Colonic mucosa (tissue), 4 donors: ENCODE results near the gene IQCN. TPM values are rescaled to one million over a fixed set of nuclear protein-coding genes. Genes with fewer than 3 reads are reported as not detected.

Experiments used
- DNase-seq: peaks from one replicate; pipeline ENCODE4 v3.0.0-alpha.2; 2020
- H3K27ac ChIP-seq: fragments of 200-600 bp; one replicate; pipeline ENCODE4 v1.8.0; 2021
- H3K27me3 ChIP-seq: fragments of 200-600 bp; one replicate; pipeline ENCODE4 v1.8.0; 2021
- H3K36me3 ChIP-seq: fragments of 200-600 bp; one replicate; pipeline ENCODE4 v1.8.0; 2021
- H3K4me1 ChIP-seq: fragments of 200-600 bp; one replicate; pipeline ENCODE4 v1.8.0; 2021; ENCODE audit warnings: mild to moderate bottlenecking
- H3K4me3 ChIP-seq: fragments of 200-600 bp; one replicate; pipeline ENCODE4 v1.8.0; 2021
- H3K9ac ChIP-seq, 2 donors: one replicate each; pipeline ENCODE4 v1.7.0; 2013; ENCODE audit warnings: control low read depth in 2 of 2, low read depth in 2 of 2, low read length in 2 of 2
- H3K9me3 ChIP-seq: fragments of 200-600 bp; one replicate; pipeline ENCODE4 v1.8.0; 2021
- intact Hi-C: fragments of 100-400 bp; cut with DNase I; formaldehyde crosslinking; loops from one replicate; pipeline ENCODE4 v1.14.1; 2022
- total RNA-seq, 2 donors: library from RNA; stranded (reverse); fragmentation: NEBNext Ultra II Directional in 1 of 2; extraction: Animal tissue kit (Norgen Biotek cat#: 25700) in 1 of 2; gene quantifications; one replicate each; pipeline ENCODE4 v1.2.1, GENCODE V29; 2021
- TF ChIP-seq, protein P1 (sequence below): fragments of 200-600 bp; IDR thresholded peaks from one replicate; pipeline ENCODE4 v1.8.0; 2022; ENCODE audit warnings: antibody characterized with exemption, mild to moderate bottlenecking
- donor health status: healthy.
- donor health status: DM: no; HTN: no; CAD: no.
- donor health status: DM: no; HTN: no; CAD: no.

The IQCN gene
- total RNA-seq, 2 donors from 2014 or later, result 1.7 to 3.0 TPM

DNA sequence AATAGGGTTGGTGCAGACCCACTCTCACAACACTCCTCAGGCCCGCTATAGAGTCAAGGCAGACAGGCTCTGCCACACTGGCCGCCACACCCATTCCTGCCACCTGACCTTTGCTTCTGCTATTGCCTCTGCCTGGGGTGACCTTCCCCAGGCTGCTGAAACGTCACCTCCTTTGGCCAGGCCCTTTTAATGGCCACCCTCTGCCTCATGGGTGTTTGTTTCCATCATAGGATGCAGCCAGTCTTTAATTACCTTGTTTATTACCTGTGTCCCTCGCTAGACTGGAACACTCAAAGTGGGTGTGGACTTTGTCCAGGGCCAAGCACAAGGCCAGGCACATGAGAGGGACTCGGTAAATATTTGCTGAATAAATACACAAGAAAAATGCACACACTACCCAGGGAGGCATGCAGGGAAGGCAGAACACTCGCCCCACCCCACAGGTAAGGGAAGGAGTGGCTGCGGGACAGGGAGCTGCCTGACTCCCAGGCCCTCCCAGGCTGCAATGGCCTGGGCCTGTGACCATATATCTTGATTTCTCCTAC is 45.4 kb upstream of the IQCN start:
- no peaks in the 10 kb centered on the region for H3K27me3 ChIP-seq
- peak overlapping the region; percentile 19 to 98 for H3K9ac ChIP-seq
- no peaks in the 10 kb centered on the region for H3K36me3 ChIP-seq
- peak; percentile 92 for DNase-seq
- H3K9me3 ChIP-seq, result no peaks in the 10 kb centered on the region
- H3K4me1 ChIP-seq, result peaks cover 42% of the 10 kb centered on the region
- peak overlapping the region; percentile 89 for H3K27ac ChIP-seq
- no peak overlapping the region for H3K4me3 ChIP-seq
- TF ChIP-seq, protein P1, sequence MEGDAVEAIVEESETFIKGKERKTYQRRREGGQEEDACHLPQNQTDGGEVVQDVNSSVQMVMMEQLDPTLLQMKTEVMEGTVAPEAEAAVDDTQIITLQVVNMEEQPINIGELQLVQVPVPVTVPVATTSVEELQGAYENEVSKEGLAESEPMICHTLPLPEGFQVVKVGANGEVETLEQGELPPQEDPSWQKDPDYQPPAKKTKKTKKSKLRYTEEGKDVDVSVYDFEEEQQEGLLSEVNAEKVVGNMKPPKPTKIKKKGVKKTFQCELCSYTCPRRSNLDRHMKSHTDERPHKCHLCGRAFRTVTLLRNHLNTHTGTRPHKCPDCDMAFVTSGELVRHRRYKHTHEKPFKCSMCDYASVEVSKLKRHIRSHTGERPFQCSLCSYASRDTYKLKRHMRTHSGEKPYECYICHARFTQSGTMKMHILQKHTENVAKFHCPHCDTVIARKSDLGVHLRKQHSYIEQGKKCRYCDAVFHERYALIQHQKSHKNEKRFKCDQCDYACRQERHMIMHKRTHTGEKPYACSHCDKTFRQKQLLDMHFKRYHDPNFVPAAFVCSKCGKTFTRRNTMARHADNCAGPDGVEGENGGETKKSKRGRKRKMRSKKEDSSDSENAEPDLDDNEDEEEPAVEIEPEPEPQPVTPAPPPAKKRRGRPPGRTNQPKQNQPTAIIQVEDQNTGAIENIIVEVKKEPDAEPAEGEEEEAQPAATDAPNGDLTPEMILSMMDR, result no peak
- intact Hi-C loops, result loop anchor here (2.0 kb wide), 1 partner anchor 37 kb away; no protein-coding TSS in a partner anchor

DNA sequence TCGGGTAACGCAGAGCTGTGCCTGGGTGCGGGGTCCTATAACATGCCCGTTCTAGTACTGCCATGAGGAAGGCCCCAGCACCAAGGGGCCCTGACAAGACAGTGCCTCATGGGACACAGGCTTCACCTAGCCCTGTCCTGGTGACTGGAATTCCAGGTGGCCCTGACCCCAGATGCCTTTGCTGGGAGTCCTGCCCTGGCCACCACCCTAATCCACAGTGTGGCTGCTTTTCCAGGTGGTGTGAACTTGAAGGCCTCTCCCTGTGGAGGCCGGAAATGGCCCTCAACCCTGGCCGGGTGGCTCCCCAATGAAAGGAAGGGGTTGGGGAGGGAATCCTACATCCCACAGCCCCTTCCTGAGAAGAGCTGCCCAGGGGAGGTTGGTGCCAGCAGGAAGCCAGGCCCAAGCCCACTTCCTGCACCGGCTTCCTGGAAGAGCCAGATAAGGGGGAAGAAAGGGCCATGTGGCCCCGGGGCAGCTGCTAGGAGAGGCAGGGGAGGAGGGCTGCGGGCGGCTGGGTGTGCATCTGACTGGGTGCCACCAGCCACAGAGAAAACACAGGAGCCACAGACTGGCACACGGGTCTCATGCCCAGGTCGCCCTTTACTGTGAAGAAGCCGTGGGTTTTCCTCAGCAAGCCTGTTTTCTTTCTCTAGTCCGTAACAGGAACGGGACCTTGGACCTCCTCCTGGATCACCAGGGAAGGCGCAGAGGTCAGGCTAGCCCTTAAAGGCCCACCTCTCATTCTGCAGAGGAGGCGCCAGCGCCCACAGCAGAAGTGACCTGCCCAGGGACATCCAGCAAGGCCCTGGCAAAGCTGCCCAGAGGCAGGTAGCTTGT is 43.9 kb upstream of the IQCN start:
- H3K4me1 ChIP-seq, result peaks cover 35% of the 10 kb centered on the region
- peak overlapping the region; percentile 89 for H3K27ac ChIP-seq
- H3K36me3 ChIP-seq, result no peaks in the 10 kb centered on the region
- no peak for DNase-seq
- TF ChIP-seq, protein P1, result no peak
- H3K9me3 ChIP-seq, result no peaks in the 10 kb centered on the region
- H3K27me3 ChIP-seq, result no peaks in the 10 kb centered on the region
- intact Hi-C loops, result loop anchor here (2.0 kb wide), 1 partner anchor 35 kb away; no protein-coding TSS in a partner anchor
- H3K4me3 ChIP-seq, result no peak overlapping the region
- H3K9ac ChIP-seq, result peak overlapping the region; percentile 31 to 92

DNA sequence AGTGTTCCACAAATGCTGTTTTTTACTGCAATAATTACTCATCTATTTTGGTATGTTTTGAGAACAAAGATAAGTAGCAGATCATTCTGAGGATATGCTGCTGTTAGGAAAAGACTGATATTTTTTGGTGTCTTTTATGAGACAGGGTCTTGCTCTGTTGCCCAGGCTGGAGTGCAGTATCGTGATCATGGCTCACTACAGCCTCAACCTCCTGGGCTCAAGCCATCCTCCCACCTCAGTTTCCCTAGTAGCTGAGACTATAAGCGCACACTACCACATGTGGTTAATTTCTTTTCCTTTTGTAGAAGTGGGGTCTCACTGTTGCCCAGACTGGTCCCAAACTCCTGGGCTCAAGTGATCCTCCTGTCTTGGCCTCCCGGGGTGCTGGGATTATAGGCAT is 39.1 kb upstream of the IQCN start:
- Histone ChIP-seq H3K4me1 (peaks cover 16% of the 10 kb centered on the region), H3K9ac (no peak overlapping the region), H3K27me3 (no peaks in the 10 kb centered on the region), H3K4me3 (no peak overlapping the region), H3K27ac (no peak overlapping the region), H3K36me3 (no peaks in the 10 kb centered on the region), H3K9me3 (no peaks in the 10 kb centered on the region)
- intact Hi-C loops, result no loop called here
- DNase-seq, result no peak
- TF ChIP-seq, protein P1, result no peak

DNA sequence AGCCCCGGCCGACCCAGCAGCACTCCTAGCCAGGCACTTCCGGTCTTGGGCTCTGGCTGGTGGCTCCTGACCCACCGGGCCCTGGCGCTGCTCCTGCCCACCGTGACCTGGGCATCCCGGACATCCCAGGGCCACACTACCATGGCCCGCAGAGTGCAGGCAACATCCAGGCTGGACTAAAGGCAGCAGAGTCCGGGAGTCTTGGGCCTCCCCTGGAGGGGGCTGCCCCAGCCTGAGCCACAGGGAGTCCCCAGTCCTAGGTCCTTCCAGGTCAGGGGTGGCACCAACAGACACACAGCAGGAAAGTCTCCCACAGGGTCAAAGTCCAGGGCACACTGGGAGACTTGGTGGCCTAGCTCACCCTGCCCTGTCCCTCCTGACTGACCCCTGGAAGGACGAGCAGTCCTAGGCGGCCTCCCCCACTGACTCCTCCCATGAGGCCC is 37.9 kb upstream of the IQCN start:
- intact Hi-C loops, result no loop called here
- Histone ChIP-seq H3K36me3 (no peaks in the 10 kb centered on the region), H3K9me3 (no peaks in the 10 kb centered on the region), H3K9ac (peak overlapping the region in 1 of 2 donors; percentile 62), H3K27me3 (no peaks in the 10 kb centered on the region), H3K4me1 (peaks cover 13% of the 10 kb centered on the region), H3K4me3 (no peak overlapping the region), H3K27ac (no peak overlapping the region)
- no peak for DNase-seq
- TF ChIP-seq, protein P1, result no peak

DNA sequence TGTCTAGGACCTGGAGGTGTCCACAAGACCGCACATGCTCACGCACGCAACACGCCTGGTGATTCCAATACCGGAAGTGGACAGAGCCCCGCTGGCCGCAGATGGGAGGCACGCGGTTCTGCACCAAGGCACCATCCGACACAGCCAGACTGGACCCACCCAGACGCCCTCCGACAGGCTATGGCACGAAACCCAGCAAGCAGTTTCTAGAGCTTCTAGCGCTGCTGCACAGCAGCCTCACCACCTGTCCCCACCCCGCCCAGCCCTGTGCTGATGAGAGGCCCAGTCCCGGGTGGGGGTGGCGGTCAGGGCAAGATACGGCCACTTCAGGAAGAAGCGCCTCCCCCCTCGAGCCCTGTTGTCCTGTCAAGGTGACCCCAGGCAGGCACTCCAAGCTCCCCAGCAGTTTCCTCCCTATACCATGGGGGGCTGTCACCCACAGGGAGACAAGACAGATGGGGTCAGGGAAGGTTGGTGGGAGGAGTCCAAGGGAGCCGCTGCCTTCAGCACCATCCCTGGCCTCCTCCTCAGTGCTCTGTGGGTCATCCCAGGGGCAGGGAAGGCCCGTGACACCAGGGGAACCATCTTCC is 37.3 kb upstream of the IQCN start:
- H3K36me3 ChIP-seq, result no peaks in the 10 kb centered on the region
- H3K4me1 ChIP-seq, result peaks cover 13% of the 10 kb centered on the region
- no peaks in the 10 kb centered on the region for H3K9me3 ChIP-seq
- DNase-seq, result peak; percentile 23
- no peak overlapping the region for H3K27ac ChIP-seq
- peak overlapping the region in 1 of 2 donors; percentile 62 for H3K9ac ChIP-seq
- no peaks in the 10 kb centered on the region for H3K27me3 ChIP-seq
- no peak overlapping the region for H3K4me3 ChIP-seq
- TF ChIP-seq, protein P1, result no peak
- intact Hi-C loops, result no loop called here
